ENCODE measurements around the gene GZF1.

- TF ChIP-seq CTCF (IDR thresholded peaks at IDR 0.05), result no peak
- TF ChIP-seq POLR2A (IDR thresholded peaks at IDR 0.05), result no peak
- TF ChIP-seq EP300 (IDR thresholded peaks at IDR 0.05; ENCODE audit: low read depth), result no peak
Measured at GRCh38 chr20:23334111-23334510, 27.9 kb upstream of the GZF1 start.

All from transverse colon (tissue), 3 donors.